Ovary (tissue), 3 donors: ENCODE results near the gene MLEC.

Source experiments
- CTCF ChIP-seq, 3 donors: fragments of 450-650 bp in 2 of 3; fragments of 200-600 bp in 1 of 3; IDR thresholded peaks; one replicate each; pipeline versions ENCODE4 v1.5.1 to v1.8.0; 2016 to 2022; ENCODE audit warnings: antibody characterized with exemption in 3 of 3, mild to moderate bottlenecking in 1 of 3
- POLR2A ChIP-seq: fragments of 450-650 bp; IDR thresholded peaks from one replicate; pipeline ENCODE4 v1.6.1; 2017; ENCODE audit warnings: antibody characterized with exemption, mild to moderate bottlenecking, moderate library complexity
- donor health status: DM: no; HTN: no; CAD: no.

- TF ChIP-seq CTCF (IDR thresholded peaks at IDR 0.05) (no peak), POLR2A (no peak)
Measured at GRCh38 chr12:120640861-120641833, 45.8 kb upstream of the MLEC start.
